Measurements from ENCODE around the gene ZNF672.

DNA sequence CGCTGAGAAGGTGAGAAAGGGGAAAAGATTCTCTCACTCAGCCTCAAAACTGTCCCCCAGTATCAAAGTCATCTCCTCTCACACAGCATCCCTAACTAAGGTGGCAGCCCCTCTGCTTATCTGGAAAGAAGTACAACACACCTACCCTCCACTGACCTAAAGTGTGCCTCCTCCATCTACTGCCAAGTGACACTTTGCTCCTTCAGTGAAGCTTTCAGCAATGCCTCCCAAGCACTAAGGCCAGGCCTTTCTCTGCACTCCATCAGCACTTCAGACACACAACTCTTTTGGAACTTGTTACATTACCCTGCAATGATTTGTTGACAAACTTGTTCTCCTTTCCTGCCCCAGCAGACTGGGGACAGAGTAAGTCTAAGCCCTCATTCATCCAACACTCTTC lies 13.7 kb upstream of the ZNF672 start:
- TF ChIP-seq, protein P1, sequence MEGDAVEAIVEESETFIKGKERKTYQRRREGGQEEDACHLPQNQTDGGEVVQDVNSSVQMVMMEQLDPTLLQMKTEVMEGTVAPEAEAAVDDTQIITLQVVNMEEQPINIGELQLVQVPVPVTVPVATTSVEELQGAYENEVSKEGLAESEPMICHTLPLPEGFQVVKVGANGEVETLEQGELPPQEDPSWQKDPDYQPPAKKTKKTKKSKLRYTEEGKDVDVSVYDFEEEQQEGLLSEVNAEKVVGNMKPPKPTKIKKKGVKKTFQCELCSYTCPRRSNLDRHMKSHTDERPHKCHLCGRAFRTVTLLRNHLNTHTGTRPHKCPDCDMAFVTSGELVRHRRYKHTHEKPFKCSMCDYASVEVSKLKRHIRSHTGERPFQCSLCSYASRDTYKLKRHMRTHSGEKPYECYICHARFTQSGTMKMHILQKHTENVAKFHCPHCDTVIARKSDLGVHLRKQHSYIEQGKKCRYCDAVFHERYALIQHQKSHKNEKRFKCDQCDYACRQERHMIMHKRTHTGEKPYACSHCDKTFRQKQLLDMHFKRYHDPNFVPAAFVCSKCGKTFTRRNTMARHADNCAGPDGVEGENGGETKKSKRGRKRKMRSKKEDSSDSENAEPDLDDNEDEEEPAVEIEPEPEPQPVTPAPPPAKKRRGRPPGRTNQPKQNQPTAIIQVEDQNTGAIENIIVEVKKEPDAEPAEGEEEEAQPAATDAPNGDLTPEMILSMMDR (IDR thresholded peaks at IDR 0.05), result no peak
- no peak for TF ChIP-seq POLR2A (IDR thresholded peaks at IDR 0.05)

All from uterus (tissue), 2 donors.